ENCODE data around the gene CCDC88A. TPM values are rescaled to one million over a fixed set of nuclear protein-coding genes. Genes with fewer than 3 reads are reported as not detected.

The CCDC88A gene
- total RNA-seq, 1 experiment from 2014 or later, result 27.2 TPM

- TF ChIP-seq POLR2AphosphoS5 (IDR thresholded peaks at IDR 0.05; ENCODE audit: low read depth, low read length) (no peak), REST (IDR thresholded peaks at IDR 0.05; ENCODE audit: low read depth) (no peak), JUND (IDR thresholded peaks at IDR 0.05) (no peak), MAX (IDR thresholded peaks at IDR 0.05) (no peak), EGR1 (IDR thresholded peaks at IDR 0.05; ENCODE audit: low read depth) (no peak), POLR2A (IDR thresholded peaks at IDR 0.05; ENCODE audit: borderline replicate concordance, extremely low read depth, insufficient read depth, insufficient read length) (no peak), TCF7L2 (IDR thresholded peaks at IDR 0.05; ENCODE audit: borderline replicate concordance, extremely low read depth, insufficient read depth, insufficient read length) (no peak), EZH2 (IDR thresholded peaks at IDR 0.05) (no peak), SP1 (IDR thresholded peaks at IDR 0.05; ENCODE audit: low read depth) (no peak), YY1 (IDR thresholded peaks at IDR 0.05; ENCODE audit: extremely low read depth, insufficient replicate concordance, low read depth, low read length) (no peak), EZH2phosphoT487 (IDR thresholded peaks at IDR 0.05; ENCODE audit: borderline replicate concordance) (no peak), ELF1 (IDR thresholded peaks at IDR 0.05; ENCODE audit: borderline replicate concordance, low read depth) (no peak), ATF3 (IDR thresholded peaks at IDR 0.05) (no peak), CBX3 (IDR thresholded peaks at IDR 0.05; ENCODE audit: low read depth) (no peak), FOSL1 (IDR thresholded peaks at IDR 0.05; ENCODE audit: low read depth) (no peak), ZBTB33 (IDR thresholded peaks at IDR 0.05; ENCODE audit: extremely low read depth, insufficient replicate concordance, low read length) (no peak), SIN3A (IDR thresholded peaks at IDR 0.05; ENCODE audit: low read depth) (no peak), ZNF274 (IDR thresholded peaks at IDR 0.05; ENCODE audit: low read depth, low read length) (no peak), ZFX (IDR thresholded peaks at IDR 0.05) (no peak)
- TF ChIP-seq, protein P1, sequence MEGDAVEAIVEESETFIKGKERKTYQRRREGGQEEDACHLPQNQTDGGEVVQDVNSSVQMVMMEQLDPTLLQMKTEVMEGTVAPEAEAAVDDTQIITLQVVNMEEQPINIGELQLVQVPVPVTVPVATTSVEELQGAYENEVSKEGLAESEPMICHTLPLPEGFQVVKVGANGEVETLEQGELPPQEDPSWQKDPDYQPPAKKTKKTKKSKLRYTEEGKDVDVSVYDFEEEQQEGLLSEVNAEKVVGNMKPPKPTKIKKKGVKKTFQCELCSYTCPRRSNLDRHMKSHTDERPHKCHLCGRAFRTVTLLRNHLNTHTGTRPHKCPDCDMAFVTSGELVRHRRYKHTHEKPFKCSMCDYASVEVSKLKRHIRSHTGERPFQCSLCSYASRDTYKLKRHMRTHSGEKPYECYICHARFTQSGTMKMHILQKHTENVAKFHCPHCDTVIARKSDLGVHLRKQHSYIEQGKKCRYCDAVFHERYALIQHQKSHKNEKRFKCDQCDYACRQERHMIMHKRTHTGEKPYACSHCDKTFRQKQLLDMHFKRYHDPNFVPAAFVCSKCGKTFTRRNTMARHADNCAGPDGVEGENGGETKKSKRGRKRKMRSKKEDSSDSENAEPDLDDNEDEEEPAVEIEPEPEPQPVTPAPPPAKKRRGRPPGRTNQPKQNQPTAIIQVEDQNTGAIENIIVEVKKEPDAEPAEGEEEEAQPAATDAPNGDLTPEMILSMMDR (IDR thresholded peaks at IDR 0.05 in 2 of 3, conservative IDR thresholded peaks at IDR 0.05 in 1 of 3; ENCODE audit: borderline replicate concordance in 1 of 3, insufficient read depth in 1 of 3, low read depth in 2 of 3, low read length in 2 of 3), result no peak
- POLR2A ChIA-PET, result no interaction called here
- Histone ChIP-seq H3K27ac (ENCODE audit: low read depth, low read length) (no peak overlapping the region), H4K20me1 (ENCODE audit: insufficient read depth) (no peaks in the 10 kb centered on the region), H3K4me1 (ENCODE audit: control insufficient read depth in 1 of 2, insufficient read depth in 2 of 2, low read length in 2 of 2) (no peaks in the 10 kb centered on the region), H2AFZ (ENCODE audit: low read depth, low read length, poor library complexity, severe bottlenecking) (no peak overlapping the region), H3K27me3 (ENCODE audit: insufficient read depth, low read length) (no peaks in the 10 kb centered on the region), H3K9me2 (ENCODE audit: insufficient read depth) (no peaks in the 10 kb centered on the region), H3K79me2 (ENCODE audit: insufficient read depth, low read length) (no peaks in the 10 kb centered on the region), H3K4me2 (ENCODE audit: low read length) (no peak overlapping the region), H3K36me3 (ENCODE audit: control insufficient read depth in 1 of 2, insufficient read depth in 2 of 2, low read length in 2 of 2) (peaks cover 21 to 28% of the 10 kb centered on the region in 2 experiments), H3K4me3 (replicated peaks in 1 of 2; ENCODE audit: low read depth in 1 of 2, low read length in 2 of 2) (no peak overlapping the region), H3K9me3 (ENCODE audit: control insufficient read depth in 1 of 2, insufficient read depth in 1 of 2, low read depth in 1 of 2, low read length in 2 of 2) (no peaks in the 10 kb centered on the region), H3K9ac (ENCODE audit: low read length) (no peak overlapping the region)
- BruUV-seq (replicated peaks), result no TSS peak
- RAD21 ChIA-PET (ENCODE audit: low non-redundant PET in 1 of 2, low total read pairs in 2 of 2, uncharacterized antibody in 2 of 2, unreplicated experiment in 2 of 2), result no interaction called here
- intact Hi-C loops (cut with micrococcal nuclease), result no loop called here
- no peak for ATAC-seq
- CTCF ChIA-PET, result no interaction called here
- DNase-seq (ENCODE audit: low read depth, low spot score), result no peak
Measured at GRCh38 chr2:55245411-55245810, 174.2 kb downstream of the CCDC88A start.

Data from HCT116 (cell line).